Measurements from ENCODE around the gene SNRPA.

- TF ChIP-seq CTCF (IDR thresholded peaks at IDR 0.05) (no peak), POLR2A (IDR thresholded peaks at IDR 0.05) (no peak)
Observed at GRCh38 chr19:40801426-40802299, 50.7 kb downstream of the SNRPA start.

Data from ovary (tissue), 3 donors.